CD4-positive, CD25-positive, alpha-beta regulatory T cell (primary cell): ENCODE measurements around the gene KCNQ1. TPM values are rescaled to one million over a fixed set of nuclear protein-coding genes. Genes with fewer than 3 reads are reported as not detected.

Experiments used
- ATAC-seq, 2 donors: fragments of 150-1000 bp; cut with Tn5 transposase; one replicate each; pipeline ENCODE4 v1.10.0; 2021; ENCODE audit warnings: low read depth in 2 of 2, moderate number of reproducible peaks in 2 of 2, moderate library complexity in 1 of 2
- DNase-seq, 3 donors: peaks; one replicate each; pipeline versions ENCODE4 v3.0.0 to v3.0.0-alpha.2; 2012 to 2022; ENCODE audit warnings: mixed read lengths in 1 of 3
- H3K27ac ChIP-seq: one replicate; pipeline ENCODE4 v1.7.0; 2013; ENCODE audit warnings: mild to moderate bottlenecking, low read length; ENCODE audit not compliant: insufficient read depth, poor library complexity, severe bottlenecking
- H3K27me3 ChIP-seq: one replicate; pipeline ENCODE4 v1.7.0; 2013; ENCODE audit warnings: low read length; ENCODE audit not compliant: control insufficient read depth, insufficient read depth
- H3K36me3 ChIP-seq: one replicate; pipeline ENCODE4 v1.7.0; 2013; ENCODE audit warnings: mild to moderate bottlenecking, low read length, moderate library complexity; ENCODE audit not compliant: control insufficient read depth, insufficient read depth
- H3K4me1 ChIP-seq: 2 replicates; pipeline ENCODE4 v1.7.0; 2013; ENCODE audit warnings: mild to moderate bottlenecking, low read length; ENCODE audit not compliant: insufficient read depth, control insufficient read depth, poor library complexity, severe bottlenecking
- H3K4me3 ChIP-seq: one replicate; pipeline ENCODE4 v1.7.0; 2013; ENCODE audit warnings: low read depth, mild to moderate bottlenecking, low read length, moderate library complexity
- H3K9me3 ChIP-seq, 2 experiments: 1 replicate in 1 of 2; 2 replicates in 1 of 2; pipeline ENCODE4 v1.7.0; 2013; ENCODE audit warnings: low read length in 2 of 2, mild to moderate bottlenecking in 1 of 2, moderate library complexity in 1 of 2; ENCODE audit not compliant: control insufficient read depth in 2 of 2
- H3K27ac Mint-ChIP-seq, 3 donors: one replicate each; pipeline ENCODE4 v1.8.0; 2020 to 2022; ENCODE audit warnings: mild to moderate bottlenecking in 3 of 3, mixed read lengths in 3 of 3, moderate library complexity in 2 of 3
- H3K27me3 Mint-ChIP-seq: one replicate; pipeline ENCODE4 v1.8.0; 2022; ENCODE audit warnings: mild to moderate bottlenecking, mixed read lengths
- H3K36me3 Mint-ChIP-seq: one replicate; pipeline ENCODE4 v1.8.0; 2020; ENCODE audit warnings: mixed read lengths
- H3K4me1 Mint-ChIP-seq, 4 donors: one replicate each; pipeline ENCODE4 v1.8.0; 2020 to 2022; ENCODE audit warnings: mixed read lengths in 4 of 4, mild to moderate bottlenecking in 1 of 4
- H3K4me3 Mint-ChIP-seq, 4 donors: one replicate each; pipeline ENCODE4 v1.8.0; 2020 to 2022; ENCODE audit warnings: mild to moderate bottlenecking in 4 of 4, mixed read lengths in 4 of 4, moderate library complexity in 3 of 4
- H3K9me3 Mint-ChIP-seq, 7 donors: one replicate each; pipeline ENCODE4 v1.8.0; 2020 to 2022; ENCODE audit warnings: mixed read lengths in 7 of 7, mild to moderate bottlenecking in 3 of 7, moderate library complexity in 2 of 7
- polyA plus RNA-seq, 4 donors: library from polyadenylated mRNA; unstranded; fragments of 300-500 nt; fragmentation: Illumina TruSeq; gene quantifications; one replicate each; pipeline ENCODE4 v1.2.3, GENCODE V29; 2021
- total RNA-seq: library from RNA; stranded (reverse); gene quantifications from one replicate; pipeline ENCODE4 v1.2.3, GENCODE V29; 2022

KCNQ1 gene
- total and polyA plus RNA-seq, 5 donors from 2014 or later: 5.5 to 13.4 (median 6.8) TPM

DNA sequence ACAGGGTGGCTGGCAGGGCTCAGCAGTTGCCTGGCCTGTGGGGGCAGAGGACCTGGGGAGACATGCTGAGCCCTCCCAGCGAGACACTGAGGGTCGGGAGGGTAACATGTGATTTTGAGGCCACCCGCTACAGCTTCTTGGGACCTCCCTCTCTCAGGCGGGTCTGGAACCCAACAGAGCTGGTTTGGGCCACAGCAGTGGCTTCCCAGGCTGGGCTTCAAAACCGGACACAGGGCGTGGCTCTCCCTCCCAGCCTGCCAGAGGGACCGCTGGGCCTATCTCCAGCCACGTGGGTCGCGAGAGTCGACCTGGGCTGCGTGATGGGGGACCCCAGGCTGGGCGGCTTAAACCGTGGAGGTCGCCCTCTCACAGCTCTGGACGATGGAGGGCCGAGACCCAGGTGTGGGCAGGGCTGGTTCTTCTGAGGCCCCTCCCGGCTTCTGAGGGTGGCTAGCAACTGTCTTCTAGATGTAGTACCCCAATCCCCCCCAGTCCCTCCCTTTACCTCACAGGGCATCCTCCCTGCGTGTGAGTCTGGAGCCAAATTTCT lies 91.7 kb downstream of the KCNQ1 start:
- H3K27me3 ChIP-seq: no peaks in the 10 kb centered on the region

DNA sequence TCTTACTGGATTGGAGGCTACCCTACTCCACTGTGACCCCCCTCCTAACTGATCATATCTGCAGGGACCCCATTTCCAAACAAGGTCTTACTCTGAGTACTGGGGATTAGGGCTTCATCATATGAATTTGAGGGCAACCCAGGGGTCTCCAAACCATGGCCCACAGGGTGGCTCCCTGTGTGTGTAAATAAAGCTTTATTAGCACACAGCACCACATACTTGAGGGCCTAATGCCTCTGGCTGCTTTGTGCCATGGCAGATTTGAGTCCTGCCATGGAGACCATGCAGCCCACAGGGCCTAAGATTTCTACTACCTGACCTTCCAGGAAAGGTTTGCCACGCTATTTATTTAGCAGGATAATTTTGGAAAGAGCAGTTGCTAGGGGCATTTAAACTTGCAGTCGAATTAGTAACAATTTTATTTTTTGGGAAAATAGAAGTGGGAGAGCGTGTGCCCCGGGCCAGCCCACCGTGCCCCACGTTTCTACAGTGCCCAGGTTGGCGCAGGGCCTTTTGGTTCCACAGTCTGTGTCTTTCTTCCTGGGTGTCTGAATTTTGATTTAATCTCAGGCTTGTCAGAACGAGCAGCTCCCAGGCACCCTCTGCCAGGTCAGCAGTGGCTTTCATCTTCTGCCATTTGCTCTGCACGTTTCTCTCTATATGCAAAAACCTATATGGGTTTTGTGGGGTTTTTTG lies 92.3 kb downstream of the KCNQ1 start:
- H3K27me3 ChIP-seq: no peaks in the 10 kb centered on the region
- H3K9me3 Mint-ChIP-seq: no peaks in the 10 kb centered on the region
- no peak overlapping the region for H3K4me3 ChIP-seq
- peak overlapping the region in 1 of 3 donors; percentile 46 for H3K27ac Mint-ChIP-seq
- no peaks in the 10 kb centered on the region for H3K36me3 ChIP-seq
- peaks cover 12% of the 10 kb centered on the region for H3K4me1 ChIP-seq
- no peaks in the 10 kb centered on the region for H3K27me3 Mint-ChIP-seq
- H3K9me3 ChIP-seq: no peaks in the 10 kb centered on the region
- peaks cover 0 to 20% (median 5%) of the 10 kb centered on the region in 4 donors for H3K4me1 Mint-ChIP-seq
- H3K4me3 Mint-ChIP-seq: no peak overlapping the region
- DNase-seq (no peak), ATAC-seq (no peak)
- H3K36me3 Mint-ChIP-seq: no peaks in the 10 kb centered on the region
- no peak overlapping the region for H3K27ac ChIP-seq

More for the DNA sequence above, 91.7 kb downstream of the KCNQ1 start:
- Mint-ChIP-seq H3K27ac (no peak overlapping the region), H3K27me3 (no peaks in the 10 kb centered on the region), H3K4me3 (no peak overlapping the region), H3K4me1 (peaks cover 0 to 21% (median 7%) of the 10 kb centered on the region in 4 donors), H3K9me3 (no peaks in the 10 kb centered on the region), H3K36me3 (no peaks in the 10 kb centered on the region)
- peaks cover 12% of the 10 kb centered on the region for H3K4me1 ChIP-seq
- no peak overlapping the region for H3K4me3 ChIP-seq
- no peak overlapping the region for H3K27ac ChIP-seq
- H3K36me3 ChIP-seq: no peaks in the 10 kb centered on the region
- H3K9me3 ChIP-seq: no peaks in the 10 kb centered on the region
- ATAC-seq (no peak), DNase-seq (no peak)

DNA sequence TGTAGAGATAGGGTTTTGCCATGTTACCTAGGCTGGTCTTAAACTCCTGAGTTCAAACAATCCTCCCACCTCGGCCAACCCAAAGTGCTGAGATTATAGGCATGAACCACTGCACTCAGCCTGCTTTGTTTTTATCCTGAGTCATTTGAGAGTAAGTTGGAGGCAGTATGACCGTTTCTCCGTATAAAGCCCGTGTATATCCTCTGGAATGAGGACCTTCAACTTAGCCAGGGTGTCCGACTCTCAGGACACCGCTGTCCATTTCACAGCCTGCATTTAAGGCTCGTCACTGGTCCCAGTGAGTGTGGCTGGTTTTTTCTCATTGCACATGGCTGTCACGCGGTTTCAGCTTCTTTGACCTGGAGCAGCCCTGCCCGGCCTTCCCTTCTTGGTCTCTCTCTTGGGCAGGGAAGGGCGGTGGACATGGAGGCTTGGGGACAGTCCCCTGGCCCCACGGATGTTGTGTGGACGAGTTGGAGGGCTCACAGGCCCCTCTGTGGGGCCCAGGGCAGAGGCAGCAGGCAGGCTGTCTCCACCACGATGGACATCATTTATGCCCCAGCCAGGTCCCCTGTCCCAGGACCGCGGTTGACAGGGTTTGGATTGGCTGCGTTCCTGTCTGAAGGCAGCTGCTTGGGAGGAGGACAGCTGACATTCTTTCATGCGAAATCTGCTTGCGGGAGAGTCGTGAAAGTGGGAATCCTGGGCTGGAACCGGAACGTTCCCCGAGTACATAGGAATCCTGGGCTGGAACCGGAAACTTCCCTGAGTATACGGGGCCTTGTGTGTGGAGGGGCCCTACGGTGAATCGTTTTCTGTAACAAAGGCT lies 93.3 kb downstream of the KCNQ1 start:
- Histone ChIP-seq H3K27ac (no peak overlapping the region), H3K36me3 (no peaks in the 10 kb centered on the region), H3K9me3 (no peaks in the 10 kb centered on the region), H3K4me3 (no peak overlapping the region), H3K4me1 (peaks cover 2% of the 10 kb centered on the region), H3K27me3 (no peaks in the 10 kb centered on the region)
- Mint-ChIP-seq H3K4me3 (no peak overlapping the region), H3K36me3 (no peaks in the 10 kb centered on the region), H3K4me1 (peaks cover 0 to 16% (median 2%) of the 10 kb centered on the region in 4 donors), H3K27ac (peak overlapping the region in 1 of 3 donors; percentile 12), H3K27me3 (no peaks in the 10 kb centered on the region), H3K9me3 (no peaks in the 10 kb centered on the region)
- no peak for ATAC-seq
- no peak for DNase-seq

DNA sequence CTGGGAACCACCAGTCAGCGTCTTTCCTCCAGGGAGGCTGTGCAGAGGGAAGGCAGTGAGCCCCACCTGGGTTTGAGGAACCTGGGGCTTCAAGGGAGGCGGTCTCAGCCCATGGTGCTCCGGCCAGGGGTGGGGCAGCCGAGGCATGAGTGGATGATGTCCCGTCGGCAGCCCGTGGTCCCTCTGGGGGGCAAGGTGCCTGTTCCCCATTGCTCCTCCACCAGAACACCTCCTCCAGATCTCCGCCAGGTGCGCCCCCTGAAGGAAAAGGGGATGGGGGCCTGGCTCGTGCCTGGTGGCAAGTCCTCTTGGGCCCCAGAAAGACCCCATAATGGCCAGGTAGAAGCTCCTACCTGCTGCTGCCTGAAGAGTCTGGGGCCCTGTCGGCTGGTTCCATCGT lies 94.1 kb downstream of the KCNQ1 start:
- no peak for ATAC-seq

DNA sequence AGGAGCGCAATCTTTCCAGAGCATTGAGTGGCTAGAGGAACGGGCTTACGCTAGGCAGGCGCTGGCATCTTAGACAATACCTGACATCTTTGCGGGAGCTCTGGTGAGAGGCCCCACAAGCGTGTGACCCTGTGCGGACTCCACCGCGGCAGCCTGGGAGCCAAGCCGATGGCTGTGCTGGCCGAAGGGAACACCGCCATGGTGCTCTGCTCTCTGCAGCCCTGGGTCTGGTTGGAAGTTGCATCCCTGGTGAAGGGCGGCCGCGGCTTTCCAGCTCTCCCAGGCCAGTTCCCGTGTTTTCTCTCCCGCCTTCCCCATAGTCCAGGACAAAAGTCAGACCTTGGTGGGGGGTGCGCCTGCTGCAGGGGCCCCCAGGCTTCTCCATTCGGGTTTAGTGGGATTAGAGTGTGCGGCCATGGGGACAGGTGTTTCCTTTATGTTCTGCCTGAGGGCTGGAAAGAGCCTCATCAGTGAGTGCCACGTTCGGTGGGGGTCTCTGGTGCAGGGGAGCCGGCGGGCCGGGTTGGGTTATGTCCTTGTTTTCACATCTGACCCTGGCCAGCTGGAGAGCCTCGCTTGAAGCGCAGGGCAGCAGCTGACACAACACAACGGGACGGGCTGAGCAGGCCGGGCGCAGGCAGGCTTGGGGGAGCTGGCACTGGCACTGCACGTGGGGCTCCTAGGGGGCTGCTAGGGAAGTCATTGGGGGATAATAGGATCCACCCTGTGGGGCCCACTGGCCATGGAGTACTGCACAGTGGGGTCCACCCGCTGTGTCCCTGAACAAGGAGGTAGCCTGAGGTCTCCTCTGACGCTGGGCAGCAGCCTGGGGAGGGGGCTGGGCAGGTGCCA lies 94.8 kb downstream of the KCNQ1 start:
- H3K27me3 ChIP-seq: no peaks in the 10 kb centered on the region
- H3K4me3 ChIP-seq: no peak overlapping the region
- H3K27ac ChIP-seq: no peak overlapping the region
- DNase-seq: no peak
- no peak for ATAC-seq
- Mint-ChIP-seq H3K27ac (no peak overlapping the region), H3K4me3 (no peak overlapping the region), H3K27me3 (no peaks in the 10 kb centered on the region), H3K9me3 (no peaks in the 10 kb centered on the region), H3K36me3 (no peaks in the 10 kb centered on the region), H3K4me1 (peaks cover 0 to 13% (median 2%) of the 10 kb centered on the region in 4 donors)
- no peaks in the 10 kb centered on the region for H3K9me3 ChIP-seq
- no peaks in the 10 kb centered on the region for H3K4me1 ChIP-seq
- H3K36me3 ChIP-seq: no peaks in the 10 kb centered on the region

More for the DNA sequence above, 94.1 kb downstream of the KCNQ1 start:
- no peaks in the 10 kb centered on the region for H3K9me3 ChIP-seq
- H3K4me1 Mint-ChIP-seq: peaks cover 0 to 13% (median 2%) of the 10 kb centered on the region in 4 donors
- no peaks in the 10 kb centered on the region for H3K9me3 Mint-ChIP-seq
- no peak overlapping the region for H3K27ac ChIP-seq
- no peaks in the 10 kb centered on the region for H3K36me3 Mint-ChIP-seq
- no peaks in the 10 kb centered on the region for H3K36me3 ChIP-seq
- H3K4me3 ChIP-seq: no peak overlapping the region
- no peak overlapping the region for H3K4me3 Mint-ChIP-seq
- no peaks in the 10 kb centered on the region for H3K4me1 ChIP-seq
- H3K27me3 ChIP-seq: no peaks in the 10 kb centered on the region
- no peak for DNase-seq
- H3K27ac Mint-ChIP-seq: no peak overlapping the region
- no peaks in the 10 kb centered on the region for H3K27me3 Mint-ChIP-seq

DNA sequence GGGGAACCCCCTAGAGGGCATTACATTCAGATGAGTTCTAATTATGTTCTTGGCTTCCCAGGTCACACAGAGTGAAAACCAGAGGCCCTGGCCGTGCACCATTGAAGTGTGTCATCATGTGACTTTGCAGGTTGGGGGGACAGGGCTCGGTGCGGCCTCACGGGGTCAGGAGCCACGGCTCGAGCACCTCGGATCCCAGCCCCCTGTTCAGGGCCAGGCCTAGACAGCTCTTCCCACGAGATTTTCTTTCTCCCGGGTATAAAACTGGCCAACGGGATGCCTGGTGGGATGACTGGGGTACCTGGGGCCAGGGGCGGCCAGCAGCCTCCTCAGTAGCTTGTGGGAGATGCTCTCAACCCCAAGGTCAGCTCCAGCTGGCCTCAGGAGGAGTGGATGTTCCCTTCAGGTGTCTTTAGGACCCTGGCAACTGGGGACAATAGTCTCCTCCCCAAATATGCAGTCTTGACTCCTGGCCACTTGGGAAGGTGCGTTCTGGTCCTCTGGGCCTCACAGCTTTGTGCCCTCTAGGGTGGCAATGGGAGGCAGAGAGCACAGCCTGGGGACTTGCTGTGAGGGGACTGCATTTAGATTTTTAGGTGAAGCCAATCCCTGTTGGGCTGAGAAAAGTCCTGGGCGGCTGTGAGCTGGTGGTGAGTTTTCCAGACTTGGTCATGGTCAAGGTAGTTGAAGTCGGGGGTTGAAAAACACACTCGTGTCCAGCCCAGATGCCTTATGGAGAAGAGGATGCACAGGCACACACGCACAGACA lies 95.6 kb downstream of the KCNQ1 start:
- Mint-ChIP-seq H3K36me3 (no peaks in the 10 kb centered on the region), H3K9me3 (no peaks in the 10 kb centered on the region), H3K4me3 (no peak overlapping the region), H3K27ac (no peak overlapping the region), H3K4me1 (peaks cover 0 to 19% (median 2%) of the 10 kb centered on the region in 4 donors), H3K27me3 (no peaks in the 10 kb centered on the region)
- Histone ChIP-seq H3K4me3 (no peak overlapping the region), H3K36me3 (no peaks in the 10 kb centered on the region), H3K27me3 (no peaks in the 10 kb centered on the region), H3K4me1 (no peaks in the 10 kb centered on the region), H3K9me3 (no peaks in the 10 kb centered on the region), H3K27ac (no peak overlapping the region)
- no peak for DNase-seq
- ATAC-seq: no peak
